Left ventricle myocardium inferior (tissue), 1 donor: ENCODE data around the gene RRP8. TPM values are rescaled to one million over a fixed set of nuclear protein-coding genes. Genes with fewer than 3 reads are reported as not detected.

ENCODE experiments used
- DNase-seq: peaks from one replicate; pipeline ENCODE4 v3.0.0-alpha.2; 2020
- H3K27ac ChIP-seq: fragments of 200-600 bp; replicated peaks from 2 replicates; pipeline ENCODE4 v1.8.0; 2021
- H3K27me3 ChIP-seq: fragments of 200-600 bp; 2 replicates; pipeline ENCODE4 v1.8.0; 2021; ENCODE audit warnings: low read depth
- H3K36me3 ChIP-seq: fragments of 200-600 bp; 2 replicates; pipeline ENCODE4 v1.8.0; 2021
- H3K4me1 ChIP-seq: fragments of 200-600 bp; 2 replicates; pipeline ENCODE4 v1.8.0; 2021
- H3K4me3 ChIP-seq: fragments of 200-600 bp; 2 replicates; pipeline ENCODE4 v1.8.0; 2021; ENCODE audit warnings: mild to moderate bottlenecking, moderate library complexity
- H3K9me3 ChIP-seq: fragments of 200-600 bp; replicated peaks from 2 replicates; pipeline ENCODE4 v1.8.0; 2021
- CTCF ChIP-seq: fragments of 200-600 bp; IDR thresholded peaks from 2 replicates; pipeline ENCODE4 v1.8.0; 2021; ENCODE audit warnings: antibody characterized with exemption, mild to moderate bottlenecking, borderline replicate concordance
- intact Hi-C: fragments of 100-400 bp; cut with micrococcal nuclease; formaldehyde crosslinking; loops from one replicate; pipeline ENCODE4 v1.11.0; 2022
- total RNA-seq: library from RNA; stranded (reverse); fragmentation: NEBNext Ultra II Directional; extraction: Animal tissue kit (Norgen Biotek cat#: 25700); gene quantifications from one replicate; pipeline ENCODE4 v1.2.1, GENCODE V29; 2021
- donor health status: DM: no; HTN: yes; CAD: no; lungs with severe emphysema.

Gene RRP8
- total RNA-seq, 1 donor from 2014 or later = 19.2 TPM

DNA sequence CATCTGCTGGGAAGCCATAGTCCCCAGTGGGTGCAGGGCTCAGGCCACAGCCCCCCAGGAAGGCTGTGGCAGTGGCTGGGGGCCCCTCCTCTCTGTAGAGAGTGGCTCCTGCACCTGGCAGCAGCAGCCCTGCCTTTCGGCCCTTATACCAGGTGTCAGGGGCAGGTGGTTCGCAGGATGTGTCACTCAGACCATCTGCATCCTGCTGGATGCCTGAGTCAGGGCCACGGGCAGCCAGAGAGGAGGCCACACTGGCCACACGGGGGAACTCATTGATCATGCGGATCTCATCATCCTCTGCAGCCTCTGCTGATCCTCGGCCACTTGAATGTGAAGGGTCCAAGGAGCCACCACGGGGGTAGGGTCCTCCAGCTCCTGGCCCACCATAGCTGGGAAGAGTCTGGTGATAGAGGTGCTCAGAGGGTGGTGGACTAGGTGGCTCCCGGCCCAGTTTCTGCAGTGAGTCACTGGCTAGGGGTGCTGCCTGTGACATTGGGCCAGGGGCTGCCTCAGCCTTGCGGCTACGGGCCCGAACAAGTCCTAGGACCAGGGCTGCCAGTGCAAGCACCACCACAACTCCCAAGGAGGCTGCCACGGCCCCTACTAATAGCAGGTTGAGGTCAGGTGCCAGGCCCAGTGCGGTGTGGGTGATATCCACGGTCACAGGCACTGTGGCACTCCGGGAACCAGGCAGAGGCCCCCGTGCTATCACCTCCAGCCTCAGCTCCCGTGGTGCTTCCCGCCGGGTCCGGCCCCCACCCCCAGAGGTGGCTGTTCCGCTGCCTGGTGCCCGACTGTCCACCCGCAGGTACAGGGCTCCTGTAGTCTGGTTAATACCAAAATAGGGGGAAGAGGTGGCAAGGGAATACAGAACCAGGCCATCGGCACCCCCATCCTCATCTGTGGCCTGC, 19.1 kb upstream of the RRP8 start:
- intact Hi-C loops = no loop called here
- no peak for TF ChIP-seq CTCF
- Histone ChIP-seq H3K9me3 (no peaks in the 10 kb centered on the region), H3K36me3 (peaks cover 32% of the 10 kb centered on the region), H3K4me3 (no peak overlapping the region), H3K27ac (no peak overlapping the region), H3K27me3 (no peaks in the 10 kb centered on the region), H3K4me1 (peaks cover 31% of the 10 kb centered on the region)
- DNase-seq = no peak

DNA sequence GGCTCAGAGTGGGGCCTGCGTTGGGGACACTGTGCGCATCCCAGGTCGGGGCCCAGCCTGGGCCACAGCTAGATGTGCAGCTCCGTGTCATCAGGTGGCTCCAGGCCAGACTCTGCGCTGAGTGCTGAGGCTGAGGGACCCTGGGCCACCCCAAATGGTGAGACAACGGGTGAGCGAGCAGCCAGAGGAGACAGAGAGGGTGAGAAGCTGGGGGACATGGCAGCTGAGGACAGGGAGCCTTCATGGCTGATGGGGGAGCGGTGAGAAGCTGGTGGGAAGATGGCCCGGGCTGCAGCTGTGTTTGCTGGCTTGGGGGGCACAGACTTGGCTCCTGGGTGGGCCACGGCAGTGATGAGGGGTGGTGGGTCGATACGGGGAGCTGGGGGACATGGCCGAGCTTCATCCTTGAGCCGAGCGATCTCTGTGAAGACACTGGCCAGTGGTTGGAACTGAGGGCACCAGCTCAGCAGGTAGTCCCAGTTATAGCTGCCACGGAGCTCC, 18.3 kb upstream of the RRP8 start:
- no peak for DNase-seq
- H3K4me1 ChIP-seq = peaks cover 29% of the 10 kb centered on the region
- intact Hi-C loops = no loop called here
- no peaks in the 10 kb centered on the region for H3K9me3 ChIP-seq
- H3K4me3 ChIP-seq = no peak overlapping the region
- no peaks in the 10 kb centered on the region for H3K27me3 ChIP-seq
- TF ChIP-seq CTCF = no peak
- H3K27ac ChIP-seq = no peak overlapping the region
- peaks cover 25% of the 10 kb centered on the region for H3K36me3 ChIP-seq

DNA sequence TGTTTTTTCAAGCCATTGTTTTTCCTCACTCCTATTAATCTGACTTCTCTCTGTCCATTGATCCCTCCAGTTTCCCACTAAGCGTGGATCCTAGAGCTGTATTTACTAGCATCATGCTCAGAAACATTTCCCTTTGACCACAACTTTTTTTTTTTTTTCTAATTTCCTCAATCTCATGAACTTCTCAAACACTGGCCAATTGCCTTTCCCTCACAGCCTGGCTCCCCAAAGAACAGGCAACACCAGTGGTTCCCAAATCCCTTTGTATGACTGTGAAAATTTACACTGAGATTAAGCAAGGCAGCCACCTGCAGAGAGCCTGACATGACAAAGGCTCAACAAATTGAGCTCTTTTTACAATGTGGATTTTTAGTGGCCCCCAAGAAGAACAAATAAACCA, 17.2 kb upstream of the RRP8 start:
- Histone ChIP-seq H3K4me3 (no peak overlapping the region), H3K4me1 (peaks cover 29% of the 10 kb centered on the region), H3K9me3 (no peaks in the 10 kb centered on the region), H3K27ac (no peak overlapping the region), H3K27me3 (no peaks in the 10 kb centered on the region), H3K36me3 (peaks cover 25% of the 10 kb centered on the region)
- no peak for TF ChIP-seq CTCF
- intact Hi-C loops = no loop called here
- no peak for DNase-seq

DNA sequence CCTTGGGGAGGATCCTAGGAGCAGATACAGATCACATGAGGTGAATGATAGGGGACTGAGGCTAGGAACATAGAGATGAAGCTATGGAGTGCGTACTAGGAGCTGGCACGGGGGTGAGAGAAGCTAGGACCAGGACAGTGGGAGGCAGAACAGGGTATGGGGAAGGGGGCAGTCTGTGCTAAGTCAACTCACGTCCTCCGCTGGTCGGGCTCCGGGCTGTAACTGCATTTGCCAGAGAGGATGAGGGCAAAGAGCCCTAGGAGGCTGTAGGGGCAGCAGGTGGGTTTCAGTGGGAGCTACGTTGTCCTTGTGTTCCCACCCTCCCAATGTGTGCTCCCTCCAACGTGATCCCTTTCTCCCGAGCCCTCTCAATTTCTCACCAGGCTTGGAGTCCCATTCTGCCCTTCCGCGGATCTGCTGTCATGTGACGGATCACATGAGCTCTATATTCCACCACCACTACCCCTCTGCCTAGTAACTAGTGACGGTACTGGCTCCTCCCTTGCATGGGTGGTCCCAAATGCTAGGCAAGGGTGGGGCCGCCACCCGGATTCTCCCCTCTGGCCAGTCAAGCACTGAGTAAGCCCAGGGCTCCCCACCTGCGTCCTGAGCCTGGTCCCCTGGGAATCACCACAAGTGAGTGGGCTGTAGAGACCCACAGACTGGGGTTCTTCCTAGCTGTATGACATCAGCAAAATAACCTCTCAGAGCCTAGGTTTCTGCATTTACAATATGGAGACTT, 15.8 kb upstream of the RRP8 start, which contains the start of gene TPP1:
Gene TPP1, minus strand, starts transcription at position 419 of the 742 bp plus-strand sequence. Its CDS starts 22 bp downstream, at position 397.
- peaks cover 29% of the 10 kb centered on the region for H3K4me1 ChIP-seq
- no peaks in the 10 kb centered on the region for H3K27me3 ChIP-seq
- peak within 1 kb of the TSS; percentile 85 for H3K27ac ChIP-seq
- H3K36me3 ChIP-seq = peaks cover 22% of the 10 kb centered on the region
- no peaks in the 10 kb centered on the region for H3K9me3 ChIP-seq
- intact Hi-C loops = no loop called here
- TF ChIP-seq CTCF = no peak
- peak; percentile 88 for DNase-seq
- H3K4me3 ChIP-seq = peak within 1 kb of the TSS; percentile 88

DNA sequence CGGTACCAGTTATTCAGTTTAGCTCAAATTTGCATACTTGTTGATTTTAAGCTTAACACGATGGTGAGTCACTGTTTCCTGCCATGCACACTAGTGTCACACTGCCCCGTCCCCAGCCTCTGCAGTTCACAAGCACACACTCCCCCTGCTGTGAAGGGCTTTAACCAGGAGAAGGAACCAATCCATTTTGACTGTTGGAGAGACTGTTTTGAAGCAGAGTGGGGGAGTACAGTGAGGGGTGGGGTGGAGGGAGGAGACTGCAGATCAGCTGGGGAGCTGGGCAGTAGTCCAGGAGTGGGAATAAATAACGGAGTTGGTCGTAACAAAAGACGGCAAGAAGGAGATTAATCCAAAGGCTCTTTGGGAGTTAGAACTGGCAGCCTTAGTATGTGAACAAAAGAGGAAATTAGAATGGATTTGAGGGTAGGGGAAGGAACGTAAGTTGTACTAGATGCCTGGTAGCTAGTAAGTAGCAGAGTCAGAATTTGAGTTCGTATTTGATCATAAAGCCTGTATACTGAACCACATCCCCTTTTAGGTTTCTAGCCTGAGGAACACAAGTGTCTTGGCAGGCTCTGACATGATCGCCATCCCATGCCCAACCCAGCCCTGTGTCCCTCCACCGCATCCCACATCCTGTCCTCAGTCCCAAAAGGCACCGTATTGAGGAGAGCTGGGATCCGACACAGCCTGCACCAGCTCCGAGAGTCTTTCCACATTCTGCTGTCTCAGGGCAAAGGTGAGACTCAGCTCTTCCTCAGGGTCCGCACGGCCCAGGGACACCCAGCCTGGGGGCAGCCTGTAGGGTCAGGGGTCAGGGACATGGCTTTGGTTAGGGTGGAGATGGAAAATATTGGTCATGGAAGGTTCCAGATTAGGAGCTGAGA, 14.9 kb upstream of the RRP8 start:
- DNase-seq = no peak
- Histone ChIP-seq H3K9me3 (no peaks in the 10 kb centered on the region), H3K27me3 (no peaks in the 10 kb centered on the region), H3K4me3 (peak overlapping the region; percentile 88), H3K4me1 (peaks cover 30% of the 10 kb centered on the region), H3K27ac (peak overlapping the region; percentile 85), H3K36me3 (peaks cover 22% of the 10 kb centered on the region)
- intact Hi-C loops = no loop called here
- TF ChIP-seq CTCF = no peak
